K562 (cell line): ENCODE results near the gene TMEM41B. TPM values are rescaled to one million over a fixed set of nuclear protein-coding genes. Genes with fewer than 3 reads are reported as not detected.

ENCODE experiments used
- CCNT2 ChIP-seq: IDR thresholded peaks from 2 replicates; pipeline ENCODE4 v1.6.1; 2011; ENCODE audit warnings: borderline replicate concordance, low read depth, mild to moderate bottlenecking, moderate library complexity, mixed read lengths, low read length; ENCODE audit not compliant: insufficient read length; ENCODE audit errors: extremely low read depth
- CTCF ChIP-seq, 3 experiments: IDR thresholded peaks in 2 of 3; conservative IDR thresholded peaks in 1 of 3; 2 replicates each; pipeline ENCODE4 v1.5.1; 2011 to 2012; ENCODE audit warnings: low read length in 3 of 3, mild to moderate bottlenecking in 3 of 3, control low read depth in 2 of 3, improper control_type of control experiment in 1 of 3, inconsistent platforms in 1 of 3, low read depth in 1 of 3, mixed read lengths in 1 of 3, moderate library complexity in 1 of 3; ENCODE audit not compliant: insufficient read depth in 2 of 3
- CTCFL ChIP-seq: IDR thresholded peaks from 2 replicates; pipeline ENCODE4 v1.6.1; 2011; ENCODE audit warnings: borderline replicate concordance, low read depth, mild to moderate bottlenecking, moderate library complexity, low read length; ENCODE audit not compliant: insufficient read depth, poor library complexity, severe bottlenecking
- E2F8 ChIP-seq: fragments of 450-650 bp; IDR thresholded peaks from 2 replicates; pipeline ENCODE4 v1.7.1; 2018; ENCODE audit warnings: mild to moderate bottlenecking, low read depth; ENCODE audit not compliant: partially characterized antibody
- NCOA4 ChIP-seq: fragments of 450-650 bp; IDR thresholded peaks from 2 replicates; pipeline ENCODE4 v1.6.1; 2018; ENCODE audit warnings: mild to moderate bottlenecking; ENCODE audit not compliant: partially characterized antibody
- NFYB ChIP-seq: IDR thresholded peaks from 2 replicates; pipeline ENCODE4 v1.6.1; 2011; ENCODE audit warnings: mild to moderate bottlenecking, moderate library complexity; ENCODE audit not compliant: insufficient read length; ENCODE audit errors: extremely low read depth
- PCBP1 ChIP-seq: fragments of 200-400 bp; formaldehyde crosslinking; IDR thresholded peaks from 2 replicates; pipeline ENCODE4 v1.6.1; 2018; ENCODE audit warnings: mild to moderate bottlenecking, low read depth, low read length; ENCODE audit not compliant: poor library complexity, severe bottlenecking
- REST ChIP-seq, 2 experiments: fragments of 450-650 bp; formaldehyde crosslinking in 1 of 2; IDR thresholded peaks; 2 replicates each; pipeline versions ENCODE4 v1.4.0 to v1.6.1; 2014 to 2020; ENCODE audit warnings: mild to moderate bottlenecking in 2 of 2, borderline replicate concordance in 1 of 2, low read depth in 1 of 2
- TGIF2 ChIP-seq: sonication (generic); formaldehyde crosslinking; IDR thresholded peaks from 2 replicates; pipeline ENCODE4 v1.8.1; 2022; ENCODE audit warnings: mild to moderate bottlenecking, missing genetic modification reagents, moderate library complexity
- polyA plus RNA-seq, 8 experiments: library from polyadenylated mRNA; depleted of rRNA in 4 of 8; stranded (reverse) in 5 of 8; unstranded in 3 of 8; fragments of >200 nt; fragmentation: Nextera tagmentation in 2 of 8; fragmentation: Illumina TruSeq in 1 of 8; extraction: Ambion mirVana in 2 of 8; extraction: Trizol in 1 of 8; gene quantifications; 2 replicates each; pipeline versions ENCODE4 v1.2.1 to v1.2.3, GENCODE V29; 2011 to 2014; ENCODE audit warnings: inconsistent platforms in 1 of 8, missing spikeins in 1 of 8
- total RNA-seq, 7 experiments: library from RNA; depleted of rRNA in 6 of 7; stranded (reverse); fragments of >200 nt in 6 of 7; fragmentation: Illumina TruSeq in 2 of 7; extraction: Trizol in 2 of 7; gene quantifications; 2 replicates each; pipeline versions ENCODE4 v1.2.1 to v1.2.3, GENCODE V29; 2011 to 2021; ENCODE audit warnings: low replicate concordance in 1 of 7

Gene TMEM41B
- total and polyA plus RNA-seq, 9 of the 15 experiments (the other 6 are each of a cell fraction or from before 2014, with no cell fraction given): 17.1 to 89.6 (median 48.7) TPM

- TF ChIP-seq NFYB (no peak), TGIF2 (CRISPR knock-in tag) (no peak), REST (IDR thresholded peaks at IDR 0.05; ENCODE audit: borderline replicate concordance) (peak; percentile 51; the same call in 1 of the 2 replicates), REST (CRISPR knock-in tag; IDR thresholded peaks at IDR 0.05; ENCODE audit: low read depth) (0 out of 2 replicates have a peak, but pooled peaks have one; percentile 27), CTCFL (no peak), E2F8 (peak; percentile 78), CTCF (IDR thresholded peaks at IDR 0.05 in 2 of 3, conservative IDR thresholded peaks at IDR 0.05 in 1 of 3; ENCODE audit: insufficient read depth in 2 of 3, low read depth in 1 of 3, low read length in 3 of 3) (peak in 2 of 3 experiments; percentile 15 to 20; a peak in 2 of 6 replicates), NCOA4 (no peak), CCNT2 (peak; percentile 72), PCBP1 (peak; percentile 82)
These were observed at the start of gene TMEM41B (continued) for GRCh38 chr11:9314291-9315077.
